HepG2 (cell line): ENCODE results near the gene EIF5A. TPM values are rescaled to one million over a fixed set of nuclear protein-coding genes. Genes with fewer than 3 reads are reported as not detected.

ENCODE experiments used
- ATAC-seq: fragments of 200-7000 bp; cut with Tn5 transposase; 3 replicates; pipeline ENCODE4 v1.9.1; 2020; ENCODE audit warnings: mild to moderate bottlenecking, moderate library complexity
- BruUV-seq: library from RNA; stranded (reverse); fragments of 400-500 nt; replicated peaks from 2 replicates; lab custom pipeline; 2021; lab: Mats Ljungman, UMichigan
- CTCF ChIA-PET: fragments of 300-600 bp; formaldehyde crosslinking; extraction: SDS; loops from one replicate; lab custom pipeline; 2021; ENCODE audit warnings: low total read pairs, inconsistent platforms, low intra/inter-chr PET ratio; lab: Yijun Ruan, JAX
- POLR2A ChIA-PET: fragments of 350-600 bp; sonication (Branson Sonifier 250); formaldehyde crosslinking; loops from one replicate; lab custom pipeline; 2020; ENCODE audit warnings: antibody characterized with exemption, inconsistent platforms; lab: Yijun Ruan, JAX
- DNase-seq: peaks from one replicate; pipeline ENCODE4 v3.0.0-alpha.2; 2015; ENCODE audit warnings: low spot score
- FAIRE-seq: peaks from 3 replicates; lab custom pipeline; 2011; peaks lifted over from hg19 to GRCh38; lab: Jason Lieb, UNC
- H2AFZ ChIP-seq: one replicate; pipeline ENCODE4 v1.6.1; 2011; ENCODE audit warnings: low read length, inconsistent platforms
- H3K27ac ChIP-seq: fragments of 300-600 bp; 3 replicates; pipeline ENCODE4 v1.8.0; 2011; ENCODE audit warnings: mixed run types, mild to moderate bottlenecking, mixed read lengths, low read length, inconsistent platforms; ENCODE audit not compliant: insufficient read depth; ENCODE audit errors: extremely low read length
- H3K27me3 ChIP-seq, 2 experiments: fragments of 200-600 bp in 1 of 2; 2 replicates in 1 of 2; 3 replicates in 1 of 2; pipeline versions ENCODE4 v1.6.0 to v1.8.0; 2011; ENCODE audit warnings: low read length in 2 of 2, mild to moderate bottlenecking in 2 of 2, moderate library complexity in 2 of 2, inconsistent platforms in 1 of 2; ENCODE audit not compliant: insufficient read depth in 2 of 2, control insufficient read depth in 1 of 2
- H3K36me3 ChIP-seq, 2 experiments: fragments of 200-600 bp in 1 of 2; replicated peaks in 1 of 2; 2 replicates in 1 of 2; 3 replicates in 1 of 2; pipeline versions ENCODE4 v1.5.1 to v1.8.0; 2011; ENCODE audit warnings: low read length in 2 of 2, inconsistent platforms in 1 of 2; ENCODE audit not compliant: insufficient read depth in 2 of 2, control insufficient read depth in 1 of 2
- H3K4me1 ChIP-seq: 2 replicates; pipeline ENCODE4 v1.5.1; 2012; ENCODE audit warnings: low read length, inconsistent platforms; ENCODE audit not compliant: insufficient read depth
- H3K4me2 ChIP-seq: 2 replicates; pipeline ENCODE4 v1.6.0; 2011; ENCODE audit warnings: low read depth, low read length, inconsistent platforms
- H3K4me3 ChIP-seq, 3 experiments: fragments of 200-600 bp in 1 of 3; sonication (generic), shearing (Covaris generic) in 1 of 3; replicated peaks in 1 of 3; 2 replicates each; pipeline ENCODE4 v1.5.1; 2011 to 2016; ENCODE audit warnings: low read length in 3 of 3, inconsistent platforms in 2 of 3, low read depth in 2 of 3, mild to moderate bottlenecking in 2 of 3, control low read depth in 1 of 3, mixed read lengths in 1 of 3; ENCODE audit not compliant: insufficient read depth in 1 of 3
- H3K79me2 ChIP-seq: one replicate; pipeline ENCODE4 v1.6.1; 2011; ENCODE audit warnings: low read length, inconsistent platforms; ENCODE audit not compliant: insufficient read depth
- H3K9ac ChIP-seq: 2 replicates; pipeline ENCODE4 v1.6.0; 2011; ENCODE audit warnings: mild to moderate bottlenecking, low read depth, low read length, inconsistent platforms; ENCODE audit not compliant: insufficient read depth
- H3K9me3 ChIP-seq: 2 replicates; pipeline ENCODE4 v1.5.1; 2012; ENCODE audit warnings: mild to moderate bottlenecking, low read length
- H4K20me1 ChIP-seq: 2 replicates; pipeline ENCODE4 v1.6.0; 2011; ENCODE audit warnings: inconsistent platforms, mild to moderate bottlenecking, low read length, moderate library complexity; ENCODE audit not compliant: insufficient read depth
- ELF1 ChIP-seq: sonication (generic); formaldehyde crosslinking; IDR thresholded peaks from 2 replicates; pipeline ENCODE4 v1.4.0; 2020; ENCODE audit warnings: missing genetic modification reagents
- HNRNPL ChIP-seq: fragments of 200-400 bp; formaldehyde crosslinking; IDR thresholded peaks from 2 replicates; pipeline ENCODE4 v1.6.1; 2017; ENCODE audit warnings: mild to moderate bottlenecking, low read depth, low read length
- KDM5B ChIP-seq: sonication (generic); formaldehyde crosslinking; IDR thresholded peaks from 2 replicates; pipeline ENCODE4 v1.4.0; 2020; ENCODE audit warnings: missing genetic modification reagents, mild to moderate bottlenecking, borderline replicate concordance
- KDM6A ChIP-seq: IDR thresholded peaks from 2 replicates; pipeline ENCODE4 v1.6.1; 2016; ENCODE audit warnings: low read depth
- KLF11 ChIP-seq: IDR thresholded peaks from 2 replicates; pipeline ENCODE4 v1.6.1; 2016; ENCODE audit warnings: missing compliant biosample characterization
- PRMT3 ChIP-seq: sonication (generic); formaldehyde crosslinking; IDR thresholded peaks from 2 replicates; pipeline ENCODE4 v1.8.1; 2022; ENCODE audit warnings: low read depth, mild to moderate bottlenecking, moderate library complexity, missing genetic modification reagents, borderline replicate concordance
- ZFP62 ChIP-seq: sonication (generic); formaldehyde crosslinking; IDR thresholded peaks from 2 replicates; pipeline ENCODE4 v1.4.0; 2020; ENCODE audit warnings: missing genetic modification reagents
- ZFP90 ChIP-seq: sonication (generic); formaldehyde crosslinking; IDR thresholded peaks from 2 replicates; pipeline ENCODE4 v1.8.0; 2022; ENCODE audit warnings: missing genetic modification reagents, mild to moderate bottlenecking, inconsistent platforms, borderline replicate concordance
- ZNF441 ChIP-seq: sonication (generic); formaldehyde crosslinking; IDR thresholded peaks from 2 replicates; pipeline ENCODE4 v1.7.0; 2021; ENCODE audit warnings: missing genetic modification reagents, borderline replicate concordance
- ZNF549 ChIP-seq: sonication (generic); formaldehyde crosslinking; IDR thresholded peaks from 2 replicates; pipeline ENCODE4 v1.5.0; 2020; ENCODE audit warnings: missing genetic modification reagents
- ZNF564 ChIP-seq: sonication (generic); formaldehyde crosslinking; IDR thresholded peaks from 2 replicates; pipeline ENCODE4 v1.8.1; 2023; ENCODE audit warnings: mild to moderate bottlenecking, missing genetic modification reagents
- WGBS: methylation state at CpG from one replicate; pipeline ENCODE4 v1.1.6; 2017; ENCODE audit warnings: low lambda C conversion rate; 5-methylcytosine and 5-hydroxymethylcytosine counted together
- in situ Hi-C: cut with HindIII; loops from 2 replicates; pipeline ENCODE4 v1.10.0; 2017; ENCODE audit warnings: low pct_unique_long_range_greater_than_20kb; ENCODE audit not compliant: extremely low pct_ligation_motif_present
- intact Hi-C: fragments of 100-400 bp; cut with micrococcal nuclease; formaldehyde crosslinking; loops from one replicate; pipeline ENCODE4 v1.10.0; 2022; ENCODE audit not compliant: unreplicated experiment
- polyA plus RNA-seq, 8 experiments: library from polyadenylated mRNA; depleted of rRNA in 3 of 8; stranded (reverse) in 7 of 8; unstranded in 1 of 8; fragments of >200 nt; fragmentation: Illumina TruSeq in 4 of 8; extraction: Trizol in 4 of 8; gene quantifications; 2 replicates each; pipeline versions ENCODE4 v1.2.1 to v1.2.3, GENCODE V29; 2011 to 2016; ENCODE audit warnings: low read depth in 4 of 8, missing spikeins in 1 of 8, mixed read lengths in 1 of 8; ENCODE audit not compliant: insufficient read depth in 1 of 8
- total RNA-seq, 5 experiments: library from RNA; depleted of rRNA; stranded (reverse); fragments of >200 nt; fragmentation: Illumina TruSeq; extraction: Trizol; gene quantifications; 2 replicates each; pipeline ENCODE4 v1.2.3, GENCODE V29; 2016; ENCODE audit warnings: low read depth in 1 of 5

The EIF5A gene
- total and polyA plus RNA-seq, 2 of the 13 experiments (the other 11 are each of a cell fraction or from before 2014, with no cell fraction given): 319 to 337 TPM

- H3K4me2 ChIP-seq: no peak overlapping the region
- in situ Hi-C loops: loop anchor here (10.0 kb wide), 1 partner anchor 240 kb away; the partner anchor contains the start of gene SLC16A11
- no peaks in the 10 kb centered on the region for H4K20me1 ChIP-seq
- no peaks in the 10 kb centered on the region for H3K79me2 ChIP-seq
- POLR2A ChIA-PET: interaction anchor here (1.4 kb wide), 1 partner anchor 28 kb away, joined by 3 read pairs; no protein-coding TSS in a partner anchor
- no peak for TF ChIP-seq ELF1 (CRISPR knock-in tag)
- TF ChIP-seq HNRNPL: no peak
- no peak for TF ChIP-seq ZNF549
- TF ChIP-seq ZNF564 (CRISPR knock-in tag): no peak
- TF ChIP-seq ZFP62 (CRISPR knock-in tag): no peak
- no peak for TF ChIP-seq PRMT3
- no peak for TF ChIP-seq KDM5B (CRISPR knock-in tag)
- no peak for TF ChIP-seq KDM6A (CRISPR knock-in tag)
- DNase-seq (no peak), FAIRE-seq (no peak), ATAC-seq (no peak)
- H3K36me3 ChIP-seq: peaks cover 8 to 9% of the 10 kb centered on the region in 2 experiments; a peak in 4 of 5 replicates
- 95% methylated on average over 8 of the region's 16 CpGs for WGBS
- CTCF ChIA-PET: no interaction called here
- no peak overlapping the region for H3K27ac ChIP-seq
- no peaks in the 10 kb centered on the region for H3K9me3 ChIP-seq
- intact Hi-C loops: loop anchor here (5.0 kb wide), 1 partner anchor 43 kb away; the partner anchor contains the start of gene GABARAP
- no peak overlapping the region for H3K9ac ChIP-seq
- no TSS peak for BruUV-seq
- no peak overlapping the region for H3K4me3 ChIP-seq
- H2AFZ ChIP-seq: no peak overlapping the region
- peaks cover 26% of the 10 kb centered on the region for H3K4me1 ChIP-seq
- H3K27me3 ChIP-seq: no peaks in the 10 kb centered on the region
Measured at GRCh38 chr17:7284911-7285310, 22.5 kb upstream of the EIF5A start.

GRCh38 chr17:7285679-7286078 lies 21.7 kb upstream of the EIF5A start:
- POLR2A ChIA-PET: no interaction called here
- intact Hi-C loops: no loop called here

More at GRCh38 chr17:7285679-7286078, 21.7 kb upstream of the EIF5A start:
- in situ Hi-C loops: loop anchor here (10.0 kb wide), 1 partner anchor 241 kb away; the partner anchor contains the start of gene SLC16A11
- no TSS peak for BruUV-seq
- no peak overlapping the region for H3K27ac ChIP-seq
- CTCF ChIA-PET: no interaction called here
- WGBS: 98% methylated on average over 12 of the region's 12 CpGs
- H3K27me3 ChIP-seq: no peaks in the 10 kb centered on the region
- DNase-seq (no peak), FAIRE-seq (no peak), ATAC-seq (no peak)
- H3K4me3 ChIP-seq: no peak overlapping the region
- H3K9me3 ChIP-seq: no peaks in the 10 kb centered on the region
- H3K4me2 ChIP-seq: no peak overlapping the region
- H4K20me1 ChIP-seq: no peaks in the 10 kb centered on the region
- H3K4me1 ChIP-seq: peaks cover 18% of the 10 kb centered on the region
- H3K79me2 ChIP-seq: no peaks in the 10 kb centered on the region
- no peak overlapping the region for H2AFZ ChIP-seq
- H3K9ac ChIP-seq: no peak overlapping the region
- peaks cover 8 to 9% of the 10 kb centered on the region in 2 experiments; a peak in 4 of 5 replicates for H3K36me3 ChIP-seq
- TF ChIP-seq KLF11 (CRISPR knock-in tag) (no peak), ZFP90 (CRISPR knock-in tag) (no peak), ZNF441 (no peak)
